Neural crest cell (in vitro differentiated cells): ENCODE results near the gene NR2F2. TPM values are rescaled to one million over a fixed set of nuclear protein-coding genes. Genes with fewer than 3 reads are reported as not detected.

Source experiments
- DNase-seq: peaks from one replicate; pipeline ENCODE4 v3.0.0; 2021; ENCODE audit warnings: low read depth, mixed read lengths, low spot score
- H3K27ac Mint-ChIP-seq: one replicate; pipeline ENCODE4 v1.8.0; 2021; ENCODE audit warnings: mild to moderate bottlenecking, mixed read lengths; ENCODE audit not compliant: unreplicated experiment
- H3K27me3 Mint-ChIP-seq: 2 replicates; pipeline ENCODE4 v1.8.0; 2021; ENCODE audit warnings: low read depth, mild to moderate bottlenecking, mixed read lengths
- H3K36me3 Mint-ChIP-seq: 2 replicates; pipeline ENCODE4 v1.8.0; 2021; ENCODE audit warnings: low read depth, mild to moderate bottlenecking, mixed read lengths
- H3K4me1 Mint-ChIP-seq: 2 replicates; pipeline ENCODE4 v1.8.0; 2021; ENCODE audit warnings: mixed read lengths
- H3K4me3 Mint-ChIP-seq: one replicate; pipeline ENCODE4 v1.8.0; 2021; ENCODE audit warnings: mild to moderate bottlenecking, mixed read lengths
- H3K9me3 Mint-ChIP-seq: 2 replicates; pipeline ENCODE4 v1.8.0; 2021; ENCODE audit warnings: mixed read lengths
- CTCF ChIP-seq: fragments of 200-600 bp; sonication (generic); conservative IDR thresholded peaks from 2 replicates; pipeline ENCODE4 v1.5.0; 2021; ENCODE audit warnings: antibody characterized with exemption, mild to moderate bottlenecking
- total RNA-seq: library from RNA; stranded (reverse); gene quantifications from 2 replicates; pipeline ENCODE4 v1.2.1, GENCODE V29; 2021

The NR2F2 gene
- total RNA-seq, 1 donor from 2014 or later = 147 TPM

DNA sequence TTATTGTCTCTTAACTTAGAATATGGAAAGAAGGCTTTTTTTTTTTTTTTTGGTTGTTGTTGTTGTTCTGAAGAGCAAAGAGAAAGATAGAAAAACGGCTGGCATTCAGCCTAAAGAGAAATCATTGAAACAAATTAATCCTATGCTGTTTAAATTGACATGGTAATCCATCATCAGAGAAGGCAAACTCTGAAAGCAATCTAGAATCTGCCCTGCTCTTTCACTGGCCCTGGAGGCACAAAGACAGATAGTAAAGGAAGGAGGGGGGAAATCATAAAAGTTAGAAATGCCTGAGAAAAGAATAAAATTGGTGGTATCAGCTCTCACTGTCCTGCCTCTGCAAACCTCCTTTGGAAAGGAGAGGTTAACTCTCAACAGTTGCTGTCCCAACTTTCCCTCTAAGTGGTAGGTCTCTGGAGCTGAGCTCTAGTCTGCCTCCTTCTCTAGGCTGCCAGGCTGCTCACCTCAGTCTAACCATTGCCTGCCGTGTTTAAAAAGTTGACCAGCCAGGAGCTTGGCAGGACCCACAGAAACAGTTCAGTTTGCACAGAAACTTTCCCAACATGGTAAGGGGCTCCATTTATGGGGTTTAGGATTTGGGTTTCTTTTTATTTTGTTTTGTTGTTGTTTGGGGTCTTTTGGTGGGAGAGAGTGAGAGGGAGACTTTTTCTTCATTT is 13.4 kb upstream of the NR2F2 start:
- TF ChIP-seq CTCF = no peak
- Mint-ChIP-seq H3K4me1 (peaks cover 79% of the 10 kb centered on the region), H3K27ac (peak overlapping the region; percentile 79), H3K9me3 (no peaks in the 10 kb centered on the region), H3K27me3 (peaks cover 9% of the 10 kb centered on the region), H3K4me3 (peak overlapping the region; percentile 75), H3K36me3 (peaks cover 6% of the 10 kb centered on the region)
- no peak for DNase-seq

DNA sequence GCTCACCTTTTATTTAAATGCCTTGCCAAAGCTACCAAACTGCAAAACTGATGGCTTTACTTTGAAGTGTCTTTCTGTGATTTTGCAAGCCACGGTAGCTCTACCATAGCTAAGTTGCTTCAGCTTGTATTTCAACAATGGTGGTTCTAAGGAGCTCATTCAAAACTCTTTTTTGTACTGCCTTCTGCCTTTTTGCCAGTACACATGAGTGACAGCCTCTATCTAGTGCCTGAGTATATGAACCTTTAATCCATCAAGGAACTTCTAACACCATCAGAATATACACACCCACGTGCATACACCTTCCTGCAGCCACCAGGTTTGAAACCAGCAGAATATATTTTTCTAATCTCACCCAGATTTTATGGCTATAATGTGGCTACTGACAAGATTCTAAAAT is 10.4 kb upstream of the NR2F2 start:
- no peak for TF ChIP-seq CTCF
- no peaks in the 10 kb centered on the region for H3K36me3 Mint-ChIP-seq
- H3K27ac Mint-ChIP-seq = peak overlapping the region; percentile 16
- peaks cover 24% of the 10 kb centered on the region for H3K27me3 Mint-ChIP-seq
- H3K4me3 Mint-ChIP-seq = peak overlapping the region; percentile 89
- no peak for DNase-seq
- peaks cover 86% of the 10 kb centered on the region for H3K4me1 Mint-ChIP-seq
- H3K9me3 Mint-ChIP-seq = no peaks in the 10 kb centered on the region

- DNase-seq = peak; percentile 19
- peaks cover 86% of the 10 kb centered on the region for H3K4me1 Mint-ChIP-seq
Measured at GRCh38 chr15:96320703-96321638, 9.5 kb upstream of the NR2F2 start.

DNA sequence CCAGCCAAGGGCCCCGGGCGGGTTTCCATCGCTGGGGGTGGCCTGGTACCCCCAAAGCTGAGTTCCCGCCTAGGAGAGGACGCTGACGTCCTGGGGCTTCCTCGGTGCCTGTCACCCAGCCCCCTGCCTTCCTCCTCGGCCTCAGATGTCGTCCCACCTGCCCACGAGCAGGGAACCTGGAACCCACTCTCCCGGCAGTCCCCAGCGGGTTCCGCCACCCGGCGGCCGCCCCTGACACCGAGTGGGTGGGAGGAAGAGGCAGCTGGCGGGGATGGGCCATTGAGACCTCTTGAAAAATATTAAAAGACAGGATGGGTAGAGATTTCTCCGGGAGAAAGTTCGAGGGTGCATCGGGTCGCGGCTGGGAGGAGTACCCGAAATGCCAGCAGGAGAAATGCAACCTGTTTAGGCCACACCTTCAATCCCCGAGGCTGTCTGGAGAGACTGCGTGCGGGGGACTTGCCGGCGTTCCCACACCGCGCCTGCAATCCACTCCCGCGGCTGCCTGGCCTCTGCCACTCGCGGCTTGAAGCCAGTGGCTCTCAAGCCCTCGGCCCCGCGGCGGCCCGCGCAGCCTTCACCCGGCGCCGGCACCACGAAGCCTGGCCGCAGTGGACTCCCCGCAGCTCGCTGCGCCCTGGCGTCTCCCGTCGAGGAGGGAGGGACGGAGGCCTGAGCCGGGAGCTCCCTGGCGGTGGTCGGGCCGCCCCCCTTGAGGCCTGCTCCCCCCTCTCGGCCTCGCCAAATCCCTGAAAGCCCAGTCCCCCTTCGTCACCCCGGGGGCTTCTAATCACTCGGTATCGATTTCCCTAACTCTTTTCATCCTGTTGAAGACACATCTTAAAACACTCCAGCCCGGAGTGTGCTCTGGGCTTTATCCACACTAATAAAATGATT is 8.6 kb upstream of the NR2F2 start:
- peak overlapping the region; percentile 99 for H3K27ac Mint-ChIP-seq
- H3K27me3 Mint-ChIP-seq = peaks cover 27% of the 10 kb centered on the region
- peak; percentile 50 for DNase-seq
- peak overlapping the region; percentile 92 for H3K4me3 Mint-ChIP-seq
- TF ChIP-seq CTCF = no peak
- no peaks in the 10 kb centered on the region for H3K9me3 Mint-ChIP-seq
- H3K4me1 Mint-ChIP-seq = peaks cover 81% of the 10 kb centered on the region
- H3K36me3 Mint-ChIP-seq = no peaks in the 10 kb centered on the region

More at GRCh38 chr15:96320703-96321638, 9.5 kb upstream of the NR2F2 start:
- Mint-ChIP-seq H3K4me3 (peak overlapping the region; percentile 85), H3K9me3 (no peaks in the 10 kb centered on the region), H3K27ac (peak overlapping the region; percentile 93), H3K36me3 (no peaks in the 10 kb centered on the region), H3K27me3 (peaks cover 24% of the 10 kb centered on the region)
- TF ChIP-seq CTCF = no peak
